Activated naive CD4-positive, alpha-beta T cell treated with anti-CD3 and anti-CD28 coated beads, Interleukin-2, amount 50 U/mL, for 72 hours (primary cell): ENCODE measurements around the gene CFAP52. TPM values are rescaled to one million over a fixed set of nuclear protein-coding genes. Genes with fewer than 3 reads are reported as not detected.
A peak's percentile ranks its signal among the peaks of the same experiment; 100 is the strongest.
"Not testable (repeated sequence)": the region's sequence is repeated elsewhere in the genome, so short reads cannot be mapped to it uniquely, and the experiment has no call there.

Experiments
- ATAC-seq, 2 donors: fragments of 150-1000 bp; cut with Tn5 transposase; 2 replicates each; pipeline ENCODE4 v1.10.0; 2021; ENCODE audit warnings: mild to moderate bottlenecking in 2 of 2, moderate library complexity in 2 of 2
- DNase-seq, 2 donors: peaks; one replicate each; pipeline ENCODE4 v3.0.0; 2021 to 2022; ENCODE audit warnings: low spot score in 2 of 2
- H3K27ac Mint-ChIP-seq, 2 donors: one replicate each; pipeline ENCODE4 v1.8.0; 2022; ENCODE audit warnings: mild to moderate bottlenecking in 2 of 2, mixed read lengths in 2 of 2
- H3K36me3 Mint-ChIP-seq, 2 donors: one replicate each; pipeline ENCODE4 v1.8.0; 2022; ENCODE audit warnings: mixed read lengths in 2 of 2
- H3K9me3 Mint-ChIP-seq, 2 donors: one replicate each; pipeline ENCODE4 v1.8.0; 2022; ENCODE audit warnings: mixed read lengths in 2 of 2
- total RNA-seq, 2 donors: library from RNA; stranded (reverse); gene quantifications; one replicate each; pipeline ENCODE4 v1.2.3, GENCODE V29; 2022

The CFAP52 gene
- total RNA-seq, 2 donors from 2014 or later = not detected

DNA sequence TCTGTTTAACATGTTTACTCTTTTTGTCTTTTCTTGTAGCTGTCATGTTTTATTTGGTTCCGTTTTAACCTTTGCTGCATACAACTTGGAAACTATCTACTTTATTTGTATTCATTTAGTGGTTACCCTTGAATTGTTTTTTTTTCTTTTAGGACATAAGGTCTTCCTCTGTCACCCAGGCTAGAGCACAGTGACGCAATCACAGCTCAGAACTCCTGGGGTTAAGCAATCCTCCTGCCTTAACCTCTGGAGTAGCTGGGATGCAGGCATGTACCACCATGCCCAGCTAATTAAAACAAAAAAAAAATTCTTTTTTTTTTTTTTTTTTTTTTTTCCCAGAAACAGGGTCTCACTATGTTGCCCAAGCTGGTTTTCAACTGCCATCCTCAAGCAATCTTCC lies 39.0 kb downstream of the CFAP52 start:
- Mint-ChIP-seq H3K9me3 (no peaks in the 10 kb centered on the region), H3K36me3 (no peaks in the 10 kb centered on the region), H3K27ac (no peak overlapping the region)
- DNase-seq (no peak), ATAC-seq (no peak)

DNA sequence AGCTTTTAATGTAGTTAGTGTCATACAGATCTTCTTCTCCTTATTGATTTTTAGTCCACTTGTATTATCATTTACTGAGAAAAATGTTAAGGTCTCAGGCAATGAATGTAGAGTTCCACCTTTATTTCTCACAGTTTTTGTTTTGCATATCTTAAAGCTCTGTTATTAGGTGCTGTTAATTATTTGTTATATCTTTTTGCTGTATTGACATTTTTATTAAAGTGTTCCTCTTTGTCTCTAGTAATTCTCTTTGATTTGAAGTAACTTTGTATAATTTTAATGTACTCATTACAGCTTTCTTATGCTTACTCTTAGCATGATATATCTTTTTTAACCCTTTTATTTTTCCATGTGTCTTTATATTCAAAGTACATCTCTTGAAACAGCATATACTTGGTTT lies 46.5 kb downstream of the CFAP52 start:
- H3K9me3 Mint-ChIP-seq = peaks cover 14 to 25% of the 10 kb centered on the region in 2 donors
- no peak overlapping the region for H3K27ac Mint-ChIP-seq
- ATAC-seq (no peak), DNase-seq (no peak)
- H3K36me3 Mint-ChIP-seq = peaks cover 0 to 5% of the 10 kb centered on the region in 2 donors

GRCh38 chr17:9628509-9628908 lies 52.1 kb downstream of the CFAP52 start:
- H3K9me3 Mint-ChIP-seq = peaks cover 5 to 16% of the 10 kb centered on the region in 2 donors
- no peak overlapping the region for H3K27ac Mint-ChIP-seq
- no peak for DNase-seq
- no peak for ATAC-seq
- peaks cover 0 to 5% of the 10 kb centered on the region in 2 donors for H3K36me3 Mint-ChIP-seq

DNA sequence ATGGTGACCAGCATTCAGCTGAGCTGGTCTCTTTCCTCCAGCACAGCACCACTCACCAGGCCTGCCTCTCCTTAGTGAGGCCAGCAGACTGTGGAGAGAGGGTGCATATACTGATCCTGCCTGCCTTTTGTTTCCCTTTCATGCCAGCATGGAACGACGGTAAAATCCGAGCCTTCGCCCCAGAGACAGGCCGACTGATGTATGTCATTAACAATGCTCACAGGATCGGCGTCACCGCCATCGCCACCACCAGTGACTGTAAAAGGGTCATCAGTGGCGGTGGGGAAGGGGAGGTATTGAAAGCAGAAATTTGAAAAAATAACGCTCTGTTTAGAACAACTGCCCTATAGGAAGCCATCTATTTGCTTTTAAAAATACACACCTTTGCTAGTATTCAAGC lies 56.3 kb downstream of the CFAP52 start:
- Mint-ChIP-seq H3K9me3 (no peaks in the 10 kb centered on the region), H3K27ac (no peak overlapping the region), H3K36me3 (no peaks in the 10 kb centered on the region)
- DNase-seq (no peak), ATAC-seq (no peak)

- Mint-ChIP-seq H3K27ac (no peak overlapping the region), H3K36me3 (no peaks in the 10 kb centered on the region), H3K9me3 (no peaks in the 10 kb centered on the region)
- no peak for ATAC-seq
- no peak for DNase-seq
These were observed 58.9 kb downstream of the CFAP52 start for GRCh38 chr17:9635340-9635739.

- ATAC-seq = no peak
- no peaks in the 10 kb centered on the region for H3K36me3 Mint-ChIP-seq
- DNase-seq = no peak
- H3K9me3 Mint-ChIP-seq = no peaks in the 10 kb centered on the region
- H3K27ac Mint-ChIP-seq = no peak overlapping the region
These were observed 60.1 kb downstream of the CFAP52 start for GRCh38 chr17:9636501-9636900.

DNA sequence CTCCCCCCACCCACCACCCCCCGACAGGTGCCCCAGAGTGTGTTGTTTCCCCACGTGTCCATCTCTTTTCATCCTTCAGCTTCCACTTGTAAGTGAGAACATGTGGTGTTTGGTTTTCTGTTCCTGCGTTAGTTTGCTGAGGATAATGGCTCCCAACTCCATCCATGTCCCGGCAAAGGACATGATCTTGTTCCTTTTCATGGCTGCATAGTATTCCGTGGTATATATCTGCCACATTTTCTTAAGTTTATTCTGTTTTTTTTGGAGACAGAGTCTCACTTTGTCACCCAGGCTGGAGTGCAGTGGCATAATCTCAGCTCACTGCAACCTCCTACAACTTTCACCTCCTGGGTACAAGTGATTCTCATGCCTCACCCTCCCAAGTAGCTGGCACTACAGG lies 63.9 kb downstream of the CFAP52 start:
- not testable (repeated sequence) for ATAC-seq, H3K9me3 Mint-ChIP-seq, DNase-seq, H3K27ac Mint-ChIP-seq, H3K36me3 Mint-ChIP-seq

- DNase-seq (no peak), ATAC-seq (no peak)
- Mint-ChIP-seq H3K36me3 (peaks cover 0 to 8% of the 10 kb centered on the region in 2 donors), H3K9me3 (no peaks in the 10 kb centered on the region), H3K27ac (no peak overlapping the region)
These were observed 67.2 kb downstream of the CFAP52 start for GRCh38 chr17:9643611-9644010.

- DNase-seq (peak in 1 of 2 donors; percentile 27), ATAC-seq (peak; percentile 68 to 83)
- H3K27ac Mint-ChIP-seq = peak within 1 kb of the TSS in 1 of 2 donors; percentile 30
These were observed 68.7 kb downstream of the CFAP52 start, which contains the start of gene USP43 for GRCh38 chr17:9644910-9645751. Gene USP43 (plus strand): TSS chr17:9645517. CDS start chr17:9645633, 116 bp downstream.

DNA sequence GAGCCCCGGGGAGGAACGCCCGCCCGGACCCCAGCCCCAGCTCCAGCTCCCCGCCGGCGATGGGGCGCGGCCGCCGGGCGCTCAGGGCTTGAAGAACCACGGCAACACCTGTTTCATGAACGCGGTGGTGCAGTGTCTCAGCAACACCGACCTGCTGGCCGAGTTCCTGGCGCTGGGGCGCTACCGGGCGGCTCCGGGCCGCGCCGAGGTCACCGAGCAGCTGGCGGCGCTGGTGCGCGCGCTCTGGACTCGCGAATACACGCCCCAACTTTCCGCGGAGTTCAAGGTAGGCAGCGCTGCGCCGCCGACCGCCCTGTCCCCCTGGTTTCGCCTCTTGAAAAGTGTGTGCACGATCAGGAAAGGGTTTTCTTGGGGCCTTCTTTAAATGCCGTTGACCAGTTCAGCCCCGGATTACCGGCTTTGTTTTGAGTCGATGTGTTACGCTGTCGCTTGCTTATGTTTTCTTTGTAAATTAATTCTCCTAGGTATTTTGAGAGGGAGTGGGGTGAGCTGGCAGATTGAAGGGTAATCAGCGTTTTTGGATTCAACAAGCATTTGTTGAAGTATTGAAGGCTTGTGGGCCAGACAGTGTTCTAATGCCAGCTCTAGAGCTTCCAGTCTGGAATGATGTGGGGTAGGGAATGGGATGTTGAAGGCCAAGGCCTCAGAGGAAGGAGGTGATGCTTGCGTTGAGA lies 69.6 kb downstream of the CFAP52 start:
- H3K36me3 Mint-ChIP-seq = peaks cover 0 to 8% of the 10 kb centered on the region in 2 donors
- DNase-seq (peak in 1 of 2 donors; percentile 24), ATAC-seq (peak; percentile 47 to 51)
- no peaks in the 10 kb centered on the region for H3K9me3 Mint-ChIP-seq
- H3K27ac Mint-ChIP-seq = no peak overlapping the region

More at GRCh38 chr17:9644910-9645751, 68.7 kb downstream of the CFAP52 start, which contains the start of gene USP43:
- Mint-ChIP-seq H3K9me3 (no peaks in the 10 kb centered on the region), H3K36me3 (peaks cover 0 to 8% of the 10 kb centered on the region in 2 donors)

DNA sequence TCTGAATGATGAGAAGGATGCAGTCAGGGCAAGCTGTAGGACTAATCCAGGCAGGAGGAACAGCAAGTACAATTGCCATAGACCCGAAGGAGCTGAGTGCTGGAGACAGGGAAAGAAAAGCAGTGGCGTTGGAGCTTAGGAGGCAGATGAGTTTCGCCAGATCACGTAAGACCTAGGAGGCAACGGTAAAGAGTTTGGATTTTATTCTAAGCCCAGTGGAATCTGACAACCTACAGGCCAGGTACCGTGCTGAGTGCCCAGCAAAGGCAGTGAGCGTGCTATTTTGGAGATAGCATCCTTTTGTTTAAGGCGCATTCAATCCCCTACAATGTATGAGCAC lies 70.1 kb downstream of the CFAP52 start:
- Mint-ChIP-seq H3K9me3 (no peaks in the 10 kb centered on the region), H3K27ac (no peak overlapping the region), H3K36me3 (peaks cover 0 to 8% of the 10 kb centered on the region in 2 donors)
- ATAC-seq = no peak
- no peak for DNase-seq

GRCh38 chr17:9647014-9647413 lies 70.6 kb downstream of the CFAP52 start:
- DNase-seq (no peak), ATAC-seq (no peak)
- no peak overlapping the region for H3K27ac Mint-ChIP-seq
- H3K9me3 Mint-ChIP-seq = no peaks in the 10 kb centered on the region
- peaks cover 0 to 8% of the 10 kb centered on the region in 2 donors for H3K36me3 Mint-ChIP-seq

GRCh38 chr17:9648521-9649110 lies 72.2 kb downstream of the CFAP52 start:
- ATAC-seq = no peak
- H3K27ac Mint-ChIP-seq = no peak overlapping the region
- peaks cover 0 to 8% of the 10 kb centered on the region in 2 donors for H3K36me3 Mint-ChIP-seq
- DNase-seq = no peak
- no peaks in the 10 kb centered on the region for H3K9me3 Mint-ChIP-seq

DNA sequence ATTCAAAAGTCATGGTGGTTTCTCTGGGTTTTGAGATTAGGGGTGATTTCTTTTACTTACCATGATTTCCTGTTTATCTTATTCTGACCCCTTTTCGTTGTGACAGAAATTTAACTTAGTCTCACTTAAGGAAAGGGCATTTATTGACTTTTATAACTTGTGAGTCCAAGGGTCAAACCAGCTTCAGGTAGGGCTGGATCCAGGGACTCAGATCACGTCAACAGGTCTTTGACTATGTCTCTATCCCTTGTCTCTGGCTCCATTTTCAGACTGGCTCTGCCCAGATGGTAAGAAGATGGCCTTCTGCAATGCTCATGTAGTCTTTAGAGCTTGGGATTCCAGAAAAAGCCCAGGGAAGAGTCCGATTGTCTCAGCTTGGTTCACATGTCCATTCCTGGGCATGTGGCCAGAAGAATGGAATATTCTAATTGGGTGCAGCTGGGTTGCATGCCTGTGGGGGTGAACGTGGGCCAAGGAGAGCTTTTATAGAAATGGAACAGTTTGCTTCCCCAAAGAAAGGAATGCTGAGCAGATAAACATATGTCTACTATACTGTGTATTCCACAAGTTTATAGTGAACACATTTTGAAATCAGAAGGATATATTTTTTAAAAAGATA lies 82.3 kb downstream of the CFAP52 start:
- ATAC-seq = no peak
- no peaks in the 10 kb centered on the region for H3K9me3 Mint-ChIP-seq
- no peaks in the 10 kb centered on the region for H3K36me3 Mint-ChIP-seq
- no peak overlapping the region for H3K27ac Mint-ChIP-seq
- DNase-seq = no peak

DNA sequence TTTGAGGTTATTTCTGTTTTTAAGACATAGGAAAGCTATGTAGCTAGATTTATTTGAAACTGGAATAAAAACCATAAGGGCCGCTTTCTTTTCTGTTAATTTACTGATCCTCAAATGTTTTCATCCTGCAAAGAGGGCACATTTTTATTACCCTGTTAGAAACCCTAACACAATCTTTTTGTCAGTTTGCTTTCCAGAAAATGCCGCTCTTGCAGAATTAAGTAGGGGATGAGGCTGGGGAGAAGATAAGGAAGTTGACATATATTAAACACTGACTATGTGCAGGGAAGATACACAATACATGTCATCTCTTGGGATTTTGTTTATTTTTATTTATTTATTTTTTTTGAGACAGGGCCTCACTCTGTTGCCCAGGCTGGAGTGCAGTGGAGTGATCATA lies 84.6 kb downstream of the CFAP52 start:
- Mint-ChIP-seq H3K27ac (peak overlapping the region in 1 of 2 donors; percentile 38), H3K9me3 (peaks cover 0 to 11% of the 10 kb centered on the region in 2 donors), H3K36me3 (peaks cover 0 to 11% of the 10 kb centered on the region in 2 donors)
- ATAC-seq = no peak
- DNase-seq = no peak

DNA sequence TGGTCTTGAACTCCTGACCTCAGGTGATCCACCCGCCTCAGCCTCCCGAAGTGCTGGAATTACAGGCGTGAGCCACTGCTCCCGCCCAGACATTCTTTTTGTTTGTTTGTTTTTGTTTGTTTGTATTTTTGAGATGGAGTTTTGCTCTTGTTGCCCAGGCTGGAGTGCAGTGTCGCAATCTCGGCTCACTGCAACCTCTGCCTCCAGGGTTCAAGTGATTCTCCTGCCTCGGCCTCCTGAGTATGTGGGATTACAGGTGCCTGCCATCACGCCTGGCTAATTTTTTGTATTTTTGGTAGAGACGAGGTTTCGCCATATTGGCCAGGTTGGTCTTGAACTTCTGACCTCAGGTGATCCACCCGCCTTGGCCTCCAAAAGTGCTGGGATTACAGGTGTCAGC lies 87.1 kb downstream of the CFAP52 start:
- H3K27ac Mint-ChIP-seq, ATAC-seq, DNase-seq: not testable (repeated sequence)
- H3K36me3 Mint-ChIP-seq = peaks cover 0 to 11% of the 10 kb centered on the region in 2 donors
- peaks cover 0 to 11% of the 10 kb centered on the region in 2 donors for H3K9me3 Mint-ChIP-seq
